Thoracic aorta (tissue), 2 donors: ENCODE results near the gene AP5Z1. TPM values are rescaled to one million over a fixed set of nuclear protein-coding genes. Genes with fewer than 3 reads are reported as not detected.

ENCODE experiments used
- ATAC-seq: fragments of 150-250 bp; one replicate; pipeline ENCODE4 v1.8.0; 2017; ENCODE audit warnings: low read depth; ENCODE audit not compliant: insufficient number of reproducible peaks, low FRiP score
- DNase-seq: peaks from one replicate; pipeline ENCODE4 v3.0.0-alpha.2; 2020; ENCODE audit warnings: low spot score
- H3K27ac ChIP-seq, 2 donors: fragments of 200-600 bp; sonication (generic); 1 replicate in 1 of 2; 2 replicates in 1 of 2; pipeline ENCODE4 v1.5.1; 2016; ENCODE audit warnings: mild to moderate bottlenecking in 2 of 2, moderate library complexity in 2 of 2
- H3K27me3 ChIP-seq: fragments of 200-600 bp; sonication (generic); replicated peaks from 2 replicates; pipeline ENCODE4 v1.6.0; 2016; ENCODE audit warnings: mild to moderate bottlenecking; ENCODE audit not compliant: insufficient read depth
- H3K36me3 ChIP-seq: fragments of 200-600 bp; sonication (generic); one replicate; pipeline ENCODE4 v1.5.1; 2016
- H3K4me1 ChIP-seq, 2 donors: fragments of 200-600 bp; sonication (generic); 1 replicate in 1 of 2; 2 replicates in 1 of 2; pipeline versions ENCODE4 v1.5.1 to v1.6.0; 2016; ENCODE audit warnings: low read depth in 2 of 2, mild to moderate bottlenecking in 1 of 2; ENCODE audit not compliant: control insufficient read depth in 1 of 2
- H3K4me3 ChIP-seq: fragments of 200-600 bp; sonication (generic); 2 replicates; pipeline ENCODE4 v1.5.1; 2016; ENCODE audit warnings: mild to moderate bottlenecking
- H3K9me3 ChIP-seq: fragments of 200-600 bp; sonication (generic); 2 replicates; pipeline ENCODE4 v1.5.1; 2016
- total RNA-seq, 2 donors: library from RNA; depleted of rRNA; stranded (reverse); fragments of >200 nt; gene quantifications; one replicate each; pipeline versions ENCODE4 v1.1.0 to v1.2.3, GENCODE V29; 2016
- TF ChIP-seq, protein P1 (sequence below): fragments of 200-600 bp; sonication (generic); IDR thresholded peaks from one replicate; pipeline ENCODE4 v1.5.1; 2019; ENCODE audit warnings: antibody characterized with exemption

AP5Z1 gene
- total RNA-seq, 2 donors from 2014 or later: 40.3 to 42.0 TPM

DNA sequence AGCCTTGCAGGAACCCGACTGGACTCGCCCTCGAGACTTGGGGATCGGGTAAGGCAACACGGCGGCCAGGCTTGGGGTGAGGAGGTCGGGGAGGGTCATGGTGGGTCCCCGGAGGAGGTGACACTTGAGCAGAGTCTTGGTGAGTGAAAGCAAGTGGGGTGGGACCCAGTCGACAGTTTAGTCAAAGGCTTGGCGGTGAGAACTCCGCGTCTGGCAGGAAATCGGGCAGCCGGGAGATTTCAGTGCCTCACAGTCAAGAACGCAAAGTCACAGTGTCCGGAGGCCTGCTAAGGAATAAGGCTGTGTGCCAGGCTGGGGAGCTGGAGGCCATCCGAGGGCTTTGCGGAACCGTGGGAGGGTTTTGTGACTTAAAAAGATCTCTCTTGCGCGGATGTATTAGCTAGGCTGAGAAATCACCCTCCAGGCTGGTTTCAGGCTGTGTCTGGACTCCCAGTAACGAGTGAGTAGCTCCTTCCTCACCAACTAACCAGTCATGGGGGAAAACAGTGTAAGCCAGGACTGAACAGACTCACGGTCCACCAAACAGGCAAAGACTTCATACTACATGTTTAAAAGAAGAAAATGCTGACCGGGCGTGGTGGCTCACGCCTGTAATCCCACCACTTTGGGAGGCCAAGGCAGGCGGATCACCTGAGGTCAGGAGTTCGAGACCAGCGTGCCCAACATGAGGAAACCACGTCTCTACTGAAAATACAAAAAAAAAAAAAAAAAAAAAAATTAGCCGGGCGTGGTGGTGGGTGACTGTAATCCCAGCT, 613 bp downstream of the AP5Z1 start:
- ATAC-seq (peak; percentile 17), DNase-seq (peak; percentile 17)
- H3K27ac ChIP-seq: peak overlapping the region; percentile 81 to 97
- H3K36me3 ChIP-seq: peaks cover 4% of the 10 kb centered on the region
- peaks cover 18 to 34% of the 10 kb centered on the region in 2 donors for H3K4me1 ChIP-seq
- TF ChIP-seq, protein P1, sequence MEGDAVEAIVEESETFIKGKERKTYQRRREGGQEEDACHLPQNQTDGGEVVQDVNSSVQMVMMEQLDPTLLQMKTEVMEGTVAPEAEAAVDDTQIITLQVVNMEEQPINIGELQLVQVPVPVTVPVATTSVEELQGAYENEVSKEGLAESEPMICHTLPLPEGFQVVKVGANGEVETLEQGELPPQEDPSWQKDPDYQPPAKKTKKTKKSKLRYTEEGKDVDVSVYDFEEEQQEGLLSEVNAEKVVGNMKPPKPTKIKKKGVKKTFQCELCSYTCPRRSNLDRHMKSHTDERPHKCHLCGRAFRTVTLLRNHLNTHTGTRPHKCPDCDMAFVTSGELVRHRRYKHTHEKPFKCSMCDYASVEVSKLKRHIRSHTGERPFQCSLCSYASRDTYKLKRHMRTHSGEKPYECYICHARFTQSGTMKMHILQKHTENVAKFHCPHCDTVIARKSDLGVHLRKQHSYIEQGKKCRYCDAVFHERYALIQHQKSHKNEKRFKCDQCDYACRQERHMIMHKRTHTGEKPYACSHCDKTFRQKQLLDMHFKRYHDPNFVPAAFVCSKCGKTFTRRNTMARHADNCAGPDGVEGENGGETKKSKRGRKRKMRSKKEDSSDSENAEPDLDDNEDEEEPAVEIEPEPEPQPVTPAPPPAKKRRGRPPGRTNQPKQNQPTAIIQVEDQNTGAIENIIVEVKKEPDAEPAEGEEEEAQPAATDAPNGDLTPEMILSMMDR: no peak
- peak overlapping the region; percentile 80 for H3K4me3 ChIP-seq
- no peaks in the 10 kb centered on the region for H3K27me3 ChIP-seq
- H3K9me3 ChIP-seq: no peaks in the 10 kb centered on the region

GRCh38 chr7:4779118-4779517, 3.7 kb downstream of the AP5Z1 start:
- H3K27ac ChIP-seq: no peak overlapping the region
- H3K36me3 ChIP-seq: peaks cover 31% of the 10 kb centered on the region
- no peaks in the 10 kb centered on the region for H3K27me3 ChIP-seq
- peaks cover 17 to 31% of the 10 kb centered on the region in 2 donors for H3K4me1 ChIP-seq
- TF ChIP-seq, protein P1: no peak
- H3K4me3 ChIP-seq: no peak overlapping the region
- no peak for DNase-seq
- no peak for ATAC-seq
- H3K9me3 ChIP-seq: no peaks in the 10 kb centered on the region

DNA sequence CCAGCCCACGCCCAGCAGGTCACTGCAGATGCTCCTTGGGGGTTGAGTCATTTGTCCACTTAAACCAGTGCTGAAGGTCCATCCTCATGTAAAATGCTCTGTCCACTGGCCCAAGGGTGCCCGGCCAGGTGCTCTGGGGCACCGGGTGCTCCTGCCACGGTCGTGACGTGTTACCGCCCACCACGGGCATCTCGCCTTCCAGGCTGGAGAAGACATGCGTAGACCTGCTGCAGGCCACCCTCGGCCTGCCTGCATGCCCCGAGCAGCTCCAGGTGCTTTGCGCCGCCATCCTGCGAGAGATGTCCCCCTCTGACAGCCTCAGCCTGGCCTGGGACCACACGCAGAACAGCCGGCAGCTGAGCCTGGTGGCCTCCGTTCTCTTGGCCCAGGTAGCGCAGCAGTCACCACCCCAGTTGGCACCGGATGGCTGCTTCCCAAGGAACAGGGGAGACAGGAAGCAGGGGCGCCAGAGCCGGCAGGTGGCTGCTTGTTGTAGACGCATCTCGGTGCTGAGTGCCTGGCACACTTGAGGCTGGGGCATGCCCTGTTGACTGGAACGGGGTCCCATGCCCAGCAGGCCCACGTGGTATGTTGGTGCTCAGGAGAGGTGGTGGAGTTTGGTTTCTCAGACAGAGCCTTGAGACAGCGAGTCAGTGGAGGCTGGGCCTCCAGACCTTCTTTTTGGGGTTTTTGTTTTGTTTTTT, 6.1 kb downstream of the AP5Z1 start:
- no peaks in the 10 kb centered on the region for H3K27me3 ChIP-seq
- TF ChIP-seq, protein P1: no peak
- no peak overlapping the region for H3K4me3 ChIP-seq
- no peaks in the 10 kb centered on the region for H3K9me3 ChIP-seq
- H3K27ac ChIP-seq: no peak overlapping the region
- peaks cover 53% of the 10 kb centered on the region for H3K36me3 ChIP-seq
- no peak for DNase-seq
- peaks cover 8 to 18% of the 10 kb centered on the region in 2 donors for H3K4me1 ChIP-seq
- ATAC-seq: no peak

GRCh38 chr7:4782333-4783291, 7.2 kb downstream of the AP5Z1 start:
- Histone ChIP-seq H3K4me1 (peaks cover 3 to 8% of the 10 kb centered on the region in 2 donors), H3K4me3 (no peak overlapping the region), H3K27me3 (no peaks in the 10 kb centered on the region), H3K36me3 (peaks cover 64% of the 10 kb centered on the region), H3K27ac (no peak overlapping the region), H3K9me3 (no peaks in the 10 kb centered on the region)
- no peak for DNase-seq
- TF ChIP-seq, protein P1: no peak
- ATAC-seq: no peak
